OCI-LY7 (cell line): ENCODE results near the gene C14orf93.

Experiments used
- EZH2phosphoT487 ChIP-seq: fragments of 200-600 bp; sonication (generic); IDR thresholded peaks from 2 replicates; pipeline ENCODE4 v1.6.1; 2018; ENCODE audit warnings: low read depth, borderline replicate concordance, mild to moderate bottlenecking, mixed run types, antibody characterized with exemption, low read length, moderate library complexity, mixed read lengths
- TF ChIP-seq, protein P1 (sequence below): fragments of 200-600 bp; sonication (generic); conservative IDR thresholded peaks from 2 replicates; pipeline ENCODE4 v1.5.1; 2014; ENCODE audit warnings: mild to moderate bottlenecking, antibody characterized with exemption, low read length, moderate library complexity, mixed read lengths

DNA sequence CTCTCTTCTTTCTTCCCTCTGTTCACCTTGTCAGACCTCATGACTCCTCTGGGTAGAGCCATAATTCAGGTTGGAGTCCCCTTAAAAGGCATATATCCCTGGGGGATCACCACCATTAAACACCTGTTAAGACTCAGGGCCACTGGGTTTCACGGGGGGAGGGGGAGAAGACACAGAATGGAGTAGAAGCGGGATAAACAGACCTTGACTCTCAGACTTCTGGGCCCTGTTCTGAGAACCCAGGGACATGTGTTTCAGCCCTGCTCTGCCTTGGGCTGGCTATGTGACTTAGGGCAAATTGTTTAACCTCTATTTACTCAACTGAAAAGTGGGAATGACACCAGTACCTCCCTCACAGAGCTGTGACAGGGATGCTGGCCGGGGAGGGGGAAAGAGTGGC lies 42.7 kb upstream of the C14orf93 start:
- TF ChIP-seq, protein P1, sequence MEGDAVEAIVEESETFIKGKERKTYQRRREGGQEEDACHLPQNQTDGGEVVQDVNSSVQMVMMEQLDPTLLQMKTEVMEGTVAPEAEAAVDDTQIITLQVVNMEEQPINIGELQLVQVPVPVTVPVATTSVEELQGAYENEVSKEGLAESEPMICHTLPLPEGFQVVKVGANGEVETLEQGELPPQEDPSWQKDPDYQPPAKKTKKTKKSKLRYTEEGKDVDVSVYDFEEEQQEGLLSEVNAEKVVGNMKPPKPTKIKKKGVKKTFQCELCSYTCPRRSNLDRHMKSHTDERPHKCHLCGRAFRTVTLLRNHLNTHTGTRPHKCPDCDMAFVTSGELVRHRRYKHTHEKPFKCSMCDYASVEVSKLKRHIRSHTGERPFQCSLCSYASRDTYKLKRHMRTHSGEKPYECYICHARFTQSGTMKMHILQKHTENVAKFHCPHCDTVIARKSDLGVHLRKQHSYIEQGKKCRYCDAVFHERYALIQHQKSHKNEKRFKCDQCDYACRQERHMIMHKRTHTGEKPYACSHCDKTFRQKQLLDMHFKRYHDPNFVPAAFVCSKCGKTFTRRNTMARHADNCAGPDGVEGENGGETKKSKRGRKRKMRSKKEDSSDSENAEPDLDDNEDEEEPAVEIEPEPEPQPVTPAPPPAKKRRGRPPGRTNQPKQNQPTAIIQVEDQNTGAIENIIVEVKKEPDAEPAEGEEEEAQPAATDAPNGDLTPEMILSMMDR = no peak
- no peak for TF ChIP-seq EZH2phosphoT487
